Tibial nerve (tissue), 4 donors: ENCODE measurements around the gene STIM1. TPM values are rescaled to one million over a fixed set of nuclear protein-coding genes. Genes with fewer than 3 reads are reported as not detected.

ENCODE experiments used
- DNase-seq, 2 donors: peaks; one replicate each; pipeline ENCODE4 v3.0.0-alpha.2; 2019; ENCODE audit warnings: low spot score in 2 of 2
- H3K27ac ChIP-seq, 4 donors: fragments of 200-600 bp; sonication (generic) in 3 of 4; one replicate each; pipeline ENCODE4 v1.5.1; 2017 to 2019; ENCODE audit warnings: mild to moderate bottlenecking in 1 of 4
- H3K27me3 ChIP-seq, 2 donors: fragments of 200-600 bp; sonication (generic) in 1 of 2; one replicate each; pipeline versions ENCODE4 v1.5.1 to v1.6.0; 2017 to 2019
- H3K36me3 ChIP-seq, 3 donors: fragments of 200-600 bp; sonication (generic); one replicate each; pipeline ENCODE4 v1.5.1; 2018 to 2019
- H3K4me1 ChIP-seq, 4 donors: fragments of 200-600 bp; sonication (generic) in 3 of 4; one replicate each; pipeline ENCODE4 v1.5.1; 2017 to 2019
- H3K4me3 ChIP-seq, 4 donors: fragments of 200-600 bp; sonication (generic) in 3 of 4; one replicate each; pipeline ENCODE4 v1.5.1; 2017 to 2019; ENCODE audit warnings: mild to moderate bottlenecking in 1 of 4, moderate library complexity in 1 of 4
- H3K9me3 ChIP-seq, 4 donors: fragments of 200-600 bp; sonication (generic) in 3 of 4; one replicate each; pipeline ENCODE4 v1.5.1; 2017 to 2019
- EP300 ChIP-seq, 2 donors: sonication (generic); formaldehyde crosslinking; IDR thresholded peaks; one replicate each; pipeline ENCODE4 v1.6.1; 2017; ENCODE audit warnings: antibody characterized with exemption in 2 of 2, mild to moderate bottlenecking in 1 of 2
- POLR2A ChIP-seq, 2 donors: fragments of 450-650 bp; IDR thresholded peaks; one replicate each; pipeline ENCODE4 v1.6.1; 2017; ENCODE audit warnings: antibody characterized with exemption in 2 of 2, mild to moderate bottlenecking in 2 of 2, moderate library complexity in 2 of 2
- WGBS, 2 donors: methylation state at CpG; one replicate each; pipeline ENCODE4 v1.1.5; 2018; 5-methylcytosine and 5-hydroxymethylcytosine counted together
- total RNA-seq, 4 donors: library from RNA; depleted of rRNA; stranded (reverse); fragments of >200 nt; gene quantifications; one replicate each; pipeline ENCODE4 v1.1.0, GENCODE V29; 2016
- TF ChIP-seq, protein P1 (sequence below), 5 experiments: fragments of 200-600 bp in 3 of 5; fragments of 450-650 bp in 2 of 5; sonication (generic) in 3 of 5; IDR thresholded peaks; one replicate each; pipeline ENCODE4 v1.5.1; 2016 to 2019; ENCODE audit warnings: antibody characterized with exemption in 5 of 5, mild to moderate bottlenecking in 3 of 5, moderate library complexity in 2 of 5

Gene STIM1
- total RNA-seq, 4 donors from 2014 or later = 51.3 to 70.1 (median 59.8) TPM

- DNase-seq = no peak
- peaks cover 0 to 20% (median 11%) of the 10 kb centered on the region in 4 donors for H3K4me1 ChIP-seq
- H3K27me3 ChIP-seq = no peaks in the 10 kb centered on the region
- WGBS, 2 donors = 94 to 100% methylated on average over 1 of the region's 1 CpG
- H3K36me3 ChIP-seq = peaks cover 0 to 23% (median 0%) of the 10 kb centered on the region in 3 donors
- no peak overlapping the region for H3K27ac ChIP-seq
- TF ChIP-seq POLR2A (IDR thresholded peaks at IDR 0.05) (no peak), EP300 (IDR thresholded peaks at IDR 0.05) (no peak)
- TF ChIP-seq, protein P1, sequence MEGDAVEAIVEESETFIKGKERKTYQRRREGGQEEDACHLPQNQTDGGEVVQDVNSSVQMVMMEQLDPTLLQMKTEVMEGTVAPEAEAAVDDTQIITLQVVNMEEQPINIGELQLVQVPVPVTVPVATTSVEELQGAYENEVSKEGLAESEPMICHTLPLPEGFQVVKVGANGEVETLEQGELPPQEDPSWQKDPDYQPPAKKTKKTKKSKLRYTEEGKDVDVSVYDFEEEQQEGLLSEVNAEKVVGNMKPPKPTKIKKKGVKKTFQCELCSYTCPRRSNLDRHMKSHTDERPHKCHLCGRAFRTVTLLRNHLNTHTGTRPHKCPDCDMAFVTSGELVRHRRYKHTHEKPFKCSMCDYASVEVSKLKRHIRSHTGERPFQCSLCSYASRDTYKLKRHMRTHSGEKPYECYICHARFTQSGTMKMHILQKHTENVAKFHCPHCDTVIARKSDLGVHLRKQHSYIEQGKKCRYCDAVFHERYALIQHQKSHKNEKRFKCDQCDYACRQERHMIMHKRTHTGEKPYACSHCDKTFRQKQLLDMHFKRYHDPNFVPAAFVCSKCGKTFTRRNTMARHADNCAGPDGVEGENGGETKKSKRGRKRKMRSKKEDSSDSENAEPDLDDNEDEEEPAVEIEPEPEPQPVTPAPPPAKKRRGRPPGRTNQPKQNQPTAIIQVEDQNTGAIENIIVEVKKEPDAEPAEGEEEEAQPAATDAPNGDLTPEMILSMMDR (IDR thresholded peaks at IDR 0.05) = no peak
- H3K9me3 ChIP-seq = no peaks in the 10 kb centered on the region
- no peak overlapping the region for H3K4me3 ChIP-seq
Observed at GRCh38 chr11:4064278-4064955, 209.0 kb downstream of the STIM1 start.

DNA sequence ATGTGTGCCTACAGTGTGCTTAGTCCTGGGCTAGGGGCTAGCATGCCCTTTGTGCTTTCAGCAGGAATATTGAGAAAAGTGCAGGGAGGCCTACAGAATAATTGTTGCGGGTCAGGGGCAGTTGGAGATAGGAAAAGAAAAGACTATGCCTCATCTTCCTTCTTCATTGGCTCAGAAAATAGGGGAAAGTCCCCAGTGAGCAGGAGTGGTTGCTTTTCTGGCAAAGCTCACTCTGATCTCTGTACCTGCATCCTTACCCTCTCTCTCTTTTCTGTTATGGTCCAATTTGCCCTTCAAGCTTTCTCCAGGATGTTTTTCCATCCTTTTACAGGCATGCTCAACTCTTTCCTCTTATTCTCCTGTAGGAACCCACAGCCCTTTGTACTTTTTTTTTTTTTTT, 209.6 kb downstream of the STIM1 start:
- no peak overlapping the region for H3K4me3 ChIP-seq
- WGBS, 2 donors = 94 to 96% methylated on average over 1 of the region's 1 CpG
- peaks cover 0 to 20% (median 13%) of the 10 kb centered on the region in 4 donors for H3K4me1 ChIP-seq
- TF ChIP-seq EP300 (IDR thresholded peaks at IDR 0.05) = no peak
- TF ChIP-seq, protein P1 (IDR thresholded peaks at IDR 0.05) = no peak
- TF ChIP-seq POLR2A (IDR thresholded peaks at IDR 0.05) = no peak
- no peak overlapping the region for H3K27ac ChIP-seq
- no peak for DNase-seq
- H3K9me3 ChIP-seq = no peaks in the 10 kb centered on the region
- H3K27me3 ChIP-seq = no peaks in the 10 kb centered on the region
- peaks cover 0 to 17% (median 0%) of the 10 kb centered on the region in 3 donors for H3K36me3 ChIP-seq

DNA sequence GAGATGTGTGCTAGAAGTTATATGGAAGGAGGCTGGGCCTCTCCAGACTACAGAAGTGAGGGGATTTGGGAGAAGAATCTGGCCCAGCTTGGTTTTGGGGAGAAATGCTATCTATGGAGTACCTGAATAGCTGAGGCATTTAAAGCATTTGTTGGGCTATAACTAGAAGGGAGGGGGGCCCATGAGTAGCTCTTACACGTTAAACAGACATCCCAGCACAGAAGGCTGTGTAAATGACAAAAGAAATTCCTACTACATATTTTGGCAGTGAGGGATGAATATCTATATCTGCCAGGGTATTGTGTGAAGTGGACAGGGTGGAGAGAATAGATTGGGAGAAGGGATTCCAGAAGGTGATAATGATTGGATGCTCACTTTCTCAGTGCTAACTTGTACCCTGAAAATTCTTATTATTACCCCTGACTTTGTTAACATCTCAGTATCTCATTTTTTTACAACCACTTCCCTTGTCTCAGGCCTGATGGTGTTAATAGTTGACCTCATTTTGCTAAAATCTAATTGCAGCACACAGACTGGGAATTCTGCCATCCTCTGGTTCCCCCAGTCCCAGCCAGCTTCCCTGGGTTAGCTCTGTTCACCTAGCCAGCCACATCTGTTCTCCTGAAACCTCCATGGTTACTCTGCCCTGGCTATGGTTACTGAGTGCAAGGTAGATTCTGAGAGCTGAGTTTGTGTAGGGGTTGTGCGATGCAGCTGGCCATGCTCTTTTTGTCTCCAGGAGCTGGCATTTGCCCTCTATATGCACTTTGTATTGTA, 210.3 kb downstream of the STIM1 start:
- no peak for DNase-seq
- 51 to 62% methylated on average over 2 of the region's 2 CpGs for WGBS, 2 donors
- H3K36me3 ChIP-seq = peaks cover 0 to 10% (median 0%) of the 10 kb centered on the region in 3 donors
- H3K4me1 ChIP-seq = peaks cover 0 to 20% (median 13%) of the 10 kb centered on the region in 4 donors
- TF ChIP-seq, protein P1 (IDR thresholded peaks at IDR 0.05) = no peak
- TF ChIP-seq POLR2A (IDR thresholded peaks at IDR 0.05) (no peak), EP300 (IDR thresholded peaks at IDR 0.05) (no peak)
- H3K4me3 ChIP-seq = no peak overlapping the region
- H3K27me3 ChIP-seq = no peaks in the 10 kb centered on the region
- no peaks in the 10 kb centered on the region for H3K9me3 ChIP-seq
- no peak overlapping the region for H3K27ac ChIP-seq

- no peak overlapping the region for H3K27ac ChIP-seq
- no peaks in the 10 kb centered on the region for H3K9me3 ChIP-seq
- TF ChIP-seq EP300 (IDR thresholded peaks at IDR 0.05) (no peak), POLR2A (IDR thresholded peaks at IDR 0.05) (no peak)
- TF ChIP-seq, protein P1 (IDR thresholded peaks at IDR 0.05) = no peak
- peaks cover 0 to under 1% (median 0%) of the 10 kb centered on the region in 3 donors for H3K36me3 ChIP-seq
- WGBS, 2 donors = 70 to 72% methylated on average over 5 of the region's 5 CpGs
- H3K4me1 ChIP-seq = peaks cover 0 to 20% (median 13%) of the 10 kb centered on the region in 4 donors
- H3K27me3 ChIP-seq = no peaks in the 10 kb centered on the region
- no peak overlapping the region for H3K4me3 ChIP-seq
- no peak for DNase-seq
Observed at GRCh38 chr11:4066910-4067309, 211.4 kb downstream of the STIM1 start.

GRCh38 chr11:4068962-4069361, 213.5 kb downstream of the STIM1 start:
- Histone ChIP-seq H3K9me3 (no peaks in the 10 kb centered on the region), H3K4me1 (peaks cover 0 to 27% (median 16%) of the 10 kb centered on the region in 4 donors), H3K4me3 (no peak overlapping the region), H3K27ac (peak overlapping the region in 1 of 4 donors; percentile 44), H3K27me3 (no peaks in the 10 kb centered on the region), H3K36me3 (peaks cover 0 to under 1% (median 0%) of the 10 kb centered on the region in 3 donors)
- no peak for DNase-seq
- no peak for TF ChIP-seq POLR2A (IDR thresholded peaks at IDR 0.05)
- no peak for TF ChIP-seq EP300 (IDR thresholded peaks at IDR 0.05)
- TF ChIP-seq, protein P1 (IDR thresholded peaks at IDR 0.05) = no peak
- WGBS, 2 donors = 29 to 54% methylated on average over 1 of the region's 1 CpG
